RPMI7951 (cell line): ENCODE data around the gene DRD1. TPM values are rescaled to one million over a fixed set of nuclear protein-coding genes. Genes with fewer than 3 reads are reported as not detected.
"Not testable (repeated sequence)": the region's sequence is repeated elsewhere in the genome, so short reads cannot be mapped to it uniquely, and the experiment has no call there.

Experiments
- DNase-seq: peaks from one replicate; pipeline ENCODE4 v3.0.0-alpha.2; 2012; ENCODE audit warnings: low read depth
- total RNA-seq: library from RNA; depleted of rRNA; stranded (reverse); fragments of >200 nt; shearing (Covaris generic); gene quantifications from 2 replicates; pipeline ENCODE4 v1.2.3, GENCODE V29; 2014; rRNA removed

The DRD1 gene
- total RNA-seq, 1 experiment from 2014 or later = not detected

DNA sequence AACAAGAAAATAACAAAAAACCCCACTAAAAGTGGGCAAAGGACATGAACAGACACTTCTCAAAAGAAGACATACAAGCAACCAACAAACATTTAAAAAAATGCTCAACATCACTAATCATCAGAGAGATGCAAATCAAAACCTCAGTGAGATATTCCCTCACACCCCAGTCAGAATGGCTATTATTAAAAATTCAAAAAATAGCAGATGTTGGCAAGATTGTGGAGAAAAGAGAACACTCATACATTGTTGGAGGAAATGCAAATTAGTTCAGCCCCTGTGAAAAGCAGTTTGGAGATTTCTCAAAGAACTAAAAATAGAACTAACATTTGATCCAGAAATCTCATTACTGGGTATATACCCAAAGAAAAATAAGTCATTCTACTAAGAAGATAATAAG is 19.4 kb downstream of the DRD1 start:
- not testable (repeated sequence) for DNase-seq

DNA sequence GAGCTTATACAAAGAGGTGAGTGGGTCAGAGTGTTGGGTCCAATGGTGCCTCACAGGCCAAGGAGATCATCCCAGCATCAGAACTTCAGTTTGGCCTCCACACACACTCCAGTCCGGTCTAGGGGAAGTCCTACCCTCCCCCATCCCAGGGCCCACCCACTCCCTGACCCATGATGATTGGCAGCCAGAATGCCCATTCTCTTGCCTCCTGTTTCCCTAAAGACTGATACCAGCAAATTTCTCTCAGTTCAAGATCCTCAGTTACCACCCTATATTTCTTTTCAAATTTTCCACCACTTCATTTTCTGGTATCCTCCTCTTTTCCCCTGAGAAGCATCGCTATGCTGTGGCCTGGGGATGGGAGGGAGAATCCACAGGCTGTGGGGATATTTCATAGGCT is 21.9 kb downstream of the DRD1 start:
- no peak for DNase-seq

DNA sequence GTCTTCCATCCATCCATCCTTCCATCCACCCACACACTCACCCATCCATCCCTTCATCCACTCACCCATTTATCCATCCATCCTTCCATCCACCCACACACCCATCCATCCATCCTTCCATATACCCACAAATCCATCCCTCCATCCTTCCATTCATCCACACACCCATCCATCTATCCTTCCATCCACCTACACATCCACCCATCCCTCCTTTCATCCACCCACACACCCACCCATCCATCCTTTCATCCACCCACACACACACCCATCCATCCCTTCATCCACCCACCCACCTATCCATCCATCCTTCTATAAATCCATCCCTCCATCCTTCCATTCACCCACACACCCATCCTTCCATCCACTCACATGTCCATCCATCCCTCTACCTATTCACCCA is 23.6 kb downstream of the DRD1 start:
- no peak for DNase-seq

DNA sequence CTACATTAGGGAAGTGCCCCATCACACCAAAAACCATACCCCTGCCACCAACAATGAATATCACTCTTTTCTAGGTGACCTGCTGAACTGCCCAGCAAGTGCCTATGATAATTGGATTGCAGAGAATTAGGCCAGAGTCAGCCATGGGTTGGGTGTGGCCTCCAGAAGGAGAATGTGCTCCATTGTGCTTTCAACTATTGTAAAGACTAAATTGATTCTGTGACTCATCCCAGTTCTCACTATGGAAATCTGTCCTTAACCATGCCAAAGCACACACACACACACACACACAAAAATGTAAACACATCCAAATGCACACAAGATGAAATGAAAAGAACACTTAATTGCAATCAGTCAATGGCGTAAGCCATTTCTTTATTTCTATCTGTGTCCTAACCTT is 25.7 kb downstream of the DRD1 start:
- no peak for DNase-seq

DNA sequence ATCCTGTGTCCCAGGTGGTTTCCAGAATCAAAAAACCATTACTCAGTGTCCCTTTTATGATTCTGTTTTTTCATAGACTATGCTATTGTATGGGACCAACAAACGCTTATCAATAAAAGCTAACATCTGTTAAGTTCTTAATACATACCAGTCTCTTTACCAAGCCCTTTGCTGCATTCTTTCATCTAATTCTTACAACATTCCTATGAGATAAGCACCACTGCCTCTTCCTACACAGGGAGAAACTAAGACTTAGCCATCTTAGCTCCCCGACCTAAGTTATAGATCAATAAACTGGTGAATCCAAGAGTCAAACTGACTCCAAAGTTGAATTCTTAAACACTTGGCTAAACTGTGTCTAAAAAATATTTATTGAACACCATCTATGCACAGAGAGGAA is 26.6 kb downstream of the DRD1 start:
- no peak for DNase-seq

DNA sequence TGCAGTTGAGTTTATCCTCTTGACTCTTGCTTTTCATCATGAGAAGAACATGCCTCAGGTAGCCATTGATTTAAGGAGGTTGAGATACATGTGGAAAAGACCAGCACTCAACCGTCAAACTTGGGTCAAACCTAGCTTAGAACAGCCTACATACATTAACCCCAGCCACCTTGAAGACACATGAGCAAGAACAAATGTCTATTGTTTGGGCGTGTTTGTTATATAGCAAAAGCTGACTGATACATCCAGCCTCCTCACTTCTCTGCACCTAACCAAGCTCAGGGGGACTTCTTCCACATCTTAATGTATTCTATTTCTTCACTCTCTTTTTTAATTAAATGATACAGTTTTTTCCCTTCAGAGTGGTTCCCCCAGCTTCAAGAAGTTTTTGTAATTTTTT is 28.7 kb downstream of the DRD1 start:
- DNase-seq = no peak

DNA sequence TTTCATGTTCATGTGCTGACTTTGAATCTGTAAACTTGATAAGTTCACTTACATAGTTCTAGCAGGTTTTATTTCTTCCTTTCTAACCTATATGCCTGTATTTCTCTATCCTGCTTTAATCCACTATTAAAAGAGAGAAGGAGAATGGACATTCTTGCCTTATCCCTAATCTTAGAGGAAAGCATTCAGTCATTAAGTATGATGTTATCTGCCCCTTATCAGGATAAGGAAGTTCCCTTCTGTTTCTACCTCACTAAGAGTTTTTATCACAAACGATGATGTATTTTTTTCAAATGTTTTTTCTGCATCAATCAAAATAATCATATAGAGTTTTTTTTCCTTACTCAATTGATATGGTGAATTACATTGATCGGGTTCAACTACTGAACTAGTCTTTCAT is 33.1 kb downstream of the DRD1 start:
- no peak for DNase-seq

DNA sequence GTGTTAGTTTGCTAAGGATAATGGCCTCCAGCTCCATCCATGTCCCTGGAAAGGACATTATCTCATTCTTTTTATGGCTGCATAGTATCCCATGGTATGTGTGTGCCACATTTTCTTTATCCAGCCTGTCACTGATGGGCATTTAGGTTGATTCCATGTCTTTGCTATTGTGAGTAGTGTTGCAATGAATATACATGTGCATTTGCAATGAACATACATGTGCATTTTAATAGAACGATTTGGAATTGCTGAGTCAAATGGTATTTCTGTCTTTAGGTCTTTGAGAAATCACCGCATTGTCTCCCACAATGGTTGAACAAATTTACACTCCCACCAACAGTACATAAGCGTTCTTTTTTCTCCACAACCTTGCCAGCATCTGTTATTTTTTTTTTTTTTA is 37.7 kb downstream of the DRD1 start:
- no peak for DNase-seq

DNA sequence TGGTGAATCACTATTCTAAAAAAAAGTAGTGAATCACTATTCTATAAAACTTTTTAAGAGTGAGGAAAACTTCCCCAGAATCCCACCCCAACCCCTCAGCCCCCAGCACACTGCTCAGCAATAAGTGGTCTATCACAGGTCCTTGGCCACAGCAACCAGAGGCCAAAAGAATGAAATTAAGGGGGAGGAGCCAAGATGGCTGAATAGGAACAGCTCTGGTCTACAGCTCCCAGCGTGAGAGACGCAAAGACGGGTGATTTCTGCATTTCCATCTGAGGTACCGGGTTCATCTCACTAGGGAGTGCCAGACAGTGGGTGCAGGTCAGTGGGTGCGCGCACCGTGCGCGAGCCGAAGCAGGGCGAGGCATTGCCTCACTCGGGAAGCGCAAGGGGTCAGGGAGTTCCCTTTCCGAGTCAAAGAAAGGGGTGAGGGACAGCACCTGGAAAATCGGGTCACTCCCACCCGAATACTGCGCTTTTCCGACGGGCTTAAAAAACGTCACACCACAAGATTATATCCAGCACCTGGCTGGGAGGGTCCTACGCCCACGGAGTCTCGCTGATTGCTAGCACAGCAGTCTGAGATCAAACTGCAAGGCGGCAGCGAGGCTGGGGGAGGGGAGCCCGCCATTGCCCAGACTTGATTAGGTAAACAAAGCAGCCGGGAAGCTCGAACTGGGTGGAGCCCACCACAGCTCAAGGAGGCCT is 46.2 kb downstream of the DRD1 start:
- not testable (repeated sequence) for DNase-seq

DNA sequence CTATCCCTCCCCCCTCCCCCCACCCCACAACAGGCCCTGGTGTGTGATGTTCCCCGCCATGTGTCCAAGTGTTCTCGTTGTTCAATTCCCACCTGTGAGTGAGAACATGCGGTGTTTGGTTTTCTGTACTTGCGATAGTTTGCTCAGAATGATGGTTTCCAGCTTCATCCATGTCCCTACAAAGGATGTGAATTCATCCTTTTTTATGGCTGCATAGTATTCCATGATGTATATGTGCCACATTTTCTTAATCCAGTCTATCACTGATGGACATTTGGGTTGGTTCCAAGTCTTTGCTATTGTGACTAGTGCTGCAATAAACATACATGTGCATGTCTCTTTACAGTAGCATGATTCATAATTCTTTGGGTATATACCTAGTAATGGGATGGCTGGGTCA is 48.6 kb downstream of the DRD1 start:
- DNase-seq = not testable (repeated sequence)

DNA sequence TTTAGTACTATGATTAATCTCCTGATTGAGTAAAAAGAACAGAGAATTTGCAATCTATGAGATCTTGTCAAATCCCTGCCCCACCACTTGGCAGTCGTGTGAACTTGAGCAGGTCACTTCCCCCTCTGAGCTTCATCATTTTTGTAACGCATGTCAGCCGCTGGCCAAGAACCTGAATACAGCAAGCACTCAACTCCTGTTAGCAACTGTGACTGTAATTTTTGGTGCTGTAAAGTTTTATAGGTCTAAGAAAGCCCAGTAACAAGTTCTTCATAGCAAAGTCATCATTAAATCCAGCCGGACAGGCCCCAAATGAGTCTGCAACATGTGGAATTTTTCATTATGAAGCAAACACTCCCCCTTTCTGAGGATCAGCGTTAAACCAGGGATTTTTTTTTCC is 49.4 kb downstream of the DRD1 start:
- no peak for DNase-seq

DNA sequence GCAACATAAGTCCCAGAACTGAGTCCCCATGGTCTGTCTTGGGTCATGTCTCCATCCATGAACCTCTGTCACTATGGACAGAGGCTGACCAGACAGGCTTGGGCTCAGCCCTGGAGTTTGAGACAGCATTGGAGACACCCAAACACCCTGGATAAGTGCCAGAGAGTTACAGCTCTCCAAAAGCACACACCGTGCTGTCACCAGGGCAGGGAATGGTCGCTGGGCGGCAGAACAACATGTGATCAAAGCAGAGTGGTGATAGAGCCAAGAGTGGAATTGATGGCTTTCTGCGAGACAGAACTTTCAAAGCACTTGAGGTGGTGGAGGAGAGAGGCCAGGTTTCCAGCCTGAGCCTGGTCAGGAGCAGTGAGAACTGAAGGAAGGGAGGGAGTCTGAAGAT is 50.1 kb downstream of the DRD1 start:
- no peak for DNase-seq

DNA sequence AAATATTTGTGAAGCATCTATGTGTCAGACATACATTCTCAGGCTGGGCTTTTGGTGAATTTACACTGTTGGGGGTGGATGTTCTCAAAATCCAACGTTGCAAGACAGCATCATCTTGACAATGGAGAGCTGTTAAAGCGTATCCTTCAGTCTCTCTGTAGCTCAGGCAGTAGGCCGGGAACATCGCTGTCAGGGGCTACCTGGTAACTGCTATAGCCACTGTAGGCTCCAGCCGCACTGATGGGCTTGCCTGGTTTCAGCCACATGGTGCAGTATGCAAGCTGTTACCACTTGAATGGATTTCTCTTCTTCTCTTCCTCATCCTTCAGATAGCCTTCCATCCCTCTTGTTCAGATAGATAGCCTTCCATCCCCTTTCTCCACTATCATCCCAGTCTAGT is 51.7 kb downstream of the DRD1 start:
- no peak for DNase-seq

DNA sequence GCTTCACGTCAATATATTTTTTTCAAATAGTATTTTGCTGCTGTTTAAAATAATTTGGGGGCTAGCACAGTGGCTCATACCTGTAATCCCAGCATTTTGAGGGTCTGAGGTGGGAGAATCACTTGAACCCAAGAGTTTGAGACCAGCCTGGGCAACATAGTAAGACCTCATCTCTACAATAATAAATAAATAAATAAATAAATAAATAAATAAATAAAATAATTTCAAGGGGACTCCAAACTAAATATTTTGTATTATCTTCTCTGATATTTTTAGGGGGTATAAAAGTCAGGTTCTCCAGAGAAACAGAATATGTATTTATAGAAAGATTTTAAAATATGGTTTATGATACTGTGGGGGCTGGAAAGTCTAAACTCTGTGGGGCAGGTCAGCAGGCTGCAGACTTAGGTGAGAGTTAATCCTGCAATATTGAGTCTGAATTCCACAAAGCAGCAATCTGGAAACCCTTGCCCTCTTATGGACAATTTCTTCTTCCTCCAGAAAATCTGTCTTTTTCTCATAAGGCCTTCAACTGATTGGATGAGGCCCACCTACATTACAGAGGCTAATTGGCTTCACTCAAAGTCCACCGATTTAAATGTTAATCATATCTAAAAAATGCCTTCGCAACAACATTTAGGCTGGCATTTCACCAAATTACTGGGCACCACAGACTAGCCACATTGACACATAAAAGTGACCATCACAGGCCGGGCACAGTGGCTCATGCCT is 53.5 kb downstream of the DRD1 start:
- no peak for DNase-seq

Other genes with a start within 250 kb of the DRD1 start
- 103 and 112 TPM in 2 replicates for gene SFXN1, start 34.4 kb upstream of the DRD1 start, total RNA-seq
- gene HRH2, start 213.9 kb upstream of the DRD1 start, total RNA-seq = 4.4 and 5.3 TPM in 2 replicates